ACC112 (cell line): ENCODE measurements around the gene CNFN.

ENCODE experiments used
- H2AFZ ChIP-seq: fragments of 200-600 bp; sonication (generic); one replicate; pipeline ENCODE4 v1.6.0; 2017; ENCODE audit warnings: antibody characterized with exemption, low read length; ENCODE audit not compliant: unreplicated experiment
- H3K27ac ChIP-seq: fragments of 200-600 bp; sonication (generic); 2 replicates; pipeline ENCODE4 v1.5.1; 2014; ENCODE audit warnings: low read depth, mild to moderate bottlenecking, antibody characterized with exemption, low read length, moderate library complexity
- H3K27me3 ChIP-seq: fragments of 200-600 bp; sonication (generic); 2 replicates; pipeline ENCODE4 v1.6.1; 2014; ENCODE audit warnings: mild to moderate bottlenecking, antibody characterized with exemption, low read length, moderate library complexity, mixed read lengths; ENCODE audit not compliant: insufficient read depth
- H3K36me3 ChIP-seq: fragments of 200-600 bp; sonication (generic); 2 replicates; pipeline ENCODE4 v1.6.1; 2016; ENCODE audit warnings: mild to moderate bottlenecking, antibody characterized with exemption, low read length, moderate library complexity, mixed read lengths; ENCODE audit not compliant: insufficient read depth
- H3K4me1 ChIP-seq: fragments of 200-600 bp; sonication (generic); one replicate; pipeline ENCODE4 v1.6.1; 2016; ENCODE audit warnings: low read length, mixed read lengths; ENCODE audit not compliant: insufficient read depth, unreplicated experiment, control insufficient read depth
- H3K4me3 ChIP-seq: fragments of 200-600 bp; sonication (generic); 2 replicates; pipeline ENCODE4 v1.5.1; 2014; ENCODE audit warnings: mild to moderate bottlenecking, low read depth, low read length
- H3K79me2 ChIP-seq: fragments of 200-600 bp; sonication (generic); one replicate; pipeline ENCODE4 v1.6.0; 2016; ENCODE audit warnings: low read length; ENCODE audit not compliant: control insufficient read depth, unreplicated experiment, insufficient read depth

CNFN gene

DNA sequence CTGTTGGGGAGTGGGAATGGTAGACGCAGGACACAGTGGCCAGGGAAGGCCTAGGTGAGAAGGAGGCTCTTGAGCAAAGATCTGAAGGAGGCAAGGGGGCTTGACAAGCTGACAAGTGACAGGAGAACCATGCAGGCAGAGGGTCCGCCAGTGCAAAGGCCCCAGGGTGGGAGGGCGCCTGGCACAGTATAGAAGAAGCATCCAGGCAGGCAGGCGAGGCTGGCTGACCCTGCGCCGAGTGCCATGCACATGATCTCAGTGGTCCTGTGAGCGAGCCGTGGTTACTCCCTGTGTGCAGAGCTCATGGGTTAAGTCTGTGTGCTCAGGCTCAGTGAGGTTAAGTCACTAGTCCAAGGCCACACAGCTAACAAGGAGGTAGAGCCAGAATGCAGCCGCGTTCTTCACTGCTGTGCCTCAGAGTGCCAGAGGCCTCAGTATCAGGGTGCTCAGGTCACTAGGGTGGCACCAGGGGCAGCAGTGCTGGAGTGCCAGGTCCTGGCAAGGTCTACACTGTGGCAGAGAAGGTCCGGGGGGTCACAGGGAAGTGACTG lies 15.2 kb downstream of the CNFN start:
- H2AFZ ChIP-seq = no peak overlapping the region
- no peaks in the 10 kb centered on the region for H3K4me1 ChIP-seq
- H3K4me3 ChIP-seq = no peak overlapping the region

DNA sequence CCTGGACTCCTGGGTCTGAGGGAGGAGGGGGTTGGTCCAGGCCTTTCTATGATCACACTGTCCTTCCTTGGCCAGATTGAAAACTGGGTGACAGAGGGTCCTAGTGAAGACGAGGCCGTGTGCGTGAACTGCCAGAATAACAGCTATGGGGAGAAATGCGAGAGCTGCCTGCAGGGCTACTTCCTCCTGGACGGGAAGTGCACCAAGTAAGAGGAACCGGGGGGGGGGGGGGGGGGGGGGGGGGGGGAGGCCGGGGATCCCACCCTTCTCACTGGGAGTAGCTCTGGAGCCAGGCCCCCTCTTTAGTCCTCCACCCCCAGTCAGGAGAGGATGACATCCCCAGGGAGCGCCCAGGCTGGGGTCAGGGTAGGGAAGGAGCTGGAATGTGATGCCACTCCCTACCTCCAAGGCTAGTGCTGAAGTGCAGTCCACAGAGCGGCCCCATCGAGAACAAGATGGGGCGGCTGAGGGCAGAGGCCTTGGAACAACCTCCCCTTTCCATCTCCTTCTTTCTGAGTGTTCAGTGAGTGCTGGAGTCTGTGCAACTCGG lies 19.4 kb downstream of the CNFN start:
- no peaks in the 10 kb centered on the region for H3K36me3 ChIP-seq
- H3K4me3 ChIP-seq = no peak overlapping the region
- H3K79me2 ChIP-seq = no peaks in the 10 kb centered on the region
- no peaks in the 10 kb centered on the region for H3K27me3 ChIP-seq
- no peaks in the 10 kb centered on the region for H3K4me1 ChIP-seq
- H3K27ac ChIP-seq = no peak overlapping the region
- no peak overlapping the region for H2AFZ ChIP-seq

More for the DNA sequence above, 15.2 kb downstream of the CNFN start:
- H3K27ac ChIP-seq = no peak overlapping the region
- H3K36me3 ChIP-seq = no peaks in the 10 kb centered on the region
- H3K79me2 ChIP-seq = no peaks in the 10 kb centered on the region
- H3K27me3 ChIP-seq = no peaks in the 10 kb centered on the region

DNA sequence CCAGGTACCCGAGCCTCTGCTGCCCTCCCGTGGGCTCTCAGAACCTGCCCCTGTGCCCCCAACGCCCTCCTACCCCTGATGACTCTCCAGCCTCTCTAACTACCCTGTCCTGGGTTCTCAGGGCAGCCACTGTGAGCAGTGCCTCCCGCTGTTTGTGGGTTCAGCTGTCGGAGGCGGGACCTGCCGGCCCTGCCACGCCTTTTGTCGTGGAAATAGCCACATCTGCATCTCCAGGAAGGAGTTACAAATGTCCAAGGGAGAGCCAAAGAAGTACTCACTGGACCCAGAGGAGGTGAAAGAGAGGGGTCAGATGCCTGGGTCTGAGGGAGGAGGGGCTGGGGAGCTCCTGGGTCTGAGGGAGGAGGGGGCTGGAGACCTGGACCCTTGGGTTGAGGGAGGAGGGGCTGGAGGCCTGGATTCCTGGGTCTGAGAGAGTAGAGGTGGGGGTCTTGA lies 20.0 kb downstream of the CNFN start:
- H2AFZ ChIP-seq = no peak overlapping the region
- H3K4me1 ChIP-seq = no peaks in the 10 kb centered on the region
- no peak overlapping the region for H3K27ac ChIP-seq
- H3K36me3 ChIP-seq = no peaks in the 10 kb centered on the region
- H3K4me3 ChIP-seq = no peak overlapping the region
- no peaks in the 10 kb centered on the region for H3K27me3 ChIP-seq
- no peaks in the 10 kb centered on the region for H3K79me2 ChIP-seq

DNA sequence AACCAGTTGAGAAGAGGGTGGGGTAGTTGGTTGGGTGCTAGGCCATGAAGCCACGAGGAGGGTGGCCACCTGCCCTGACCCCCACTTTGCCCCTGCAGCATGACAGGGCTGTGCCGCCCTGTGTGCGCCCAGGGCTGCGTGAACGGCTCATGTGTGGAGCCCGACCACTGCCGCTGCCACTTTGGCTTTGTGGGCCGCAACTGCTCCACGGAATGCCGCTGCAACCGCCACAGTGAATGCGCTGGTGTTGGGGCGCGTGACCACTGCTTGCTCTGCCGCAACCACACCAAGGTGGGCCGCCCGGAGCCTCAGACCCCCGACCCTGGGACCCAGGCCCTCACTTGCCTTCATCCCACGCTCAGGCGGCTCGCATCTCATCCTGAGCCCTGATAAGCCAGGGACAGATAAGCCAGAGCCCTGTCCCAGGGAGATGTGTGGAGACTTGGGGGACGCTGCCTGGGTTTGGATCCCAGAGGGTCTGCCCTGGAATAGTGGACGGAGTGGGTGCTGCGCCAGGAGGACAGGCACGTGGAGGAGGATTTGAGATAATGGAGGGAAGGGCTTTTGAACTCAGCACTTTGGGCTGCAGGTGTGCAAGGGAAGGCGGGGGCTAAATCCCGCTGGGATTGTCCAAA lies 20.5 kb downstream of the CNFN start:
- no peak overlapping the region for H3K27ac ChIP-seq

DNA sequence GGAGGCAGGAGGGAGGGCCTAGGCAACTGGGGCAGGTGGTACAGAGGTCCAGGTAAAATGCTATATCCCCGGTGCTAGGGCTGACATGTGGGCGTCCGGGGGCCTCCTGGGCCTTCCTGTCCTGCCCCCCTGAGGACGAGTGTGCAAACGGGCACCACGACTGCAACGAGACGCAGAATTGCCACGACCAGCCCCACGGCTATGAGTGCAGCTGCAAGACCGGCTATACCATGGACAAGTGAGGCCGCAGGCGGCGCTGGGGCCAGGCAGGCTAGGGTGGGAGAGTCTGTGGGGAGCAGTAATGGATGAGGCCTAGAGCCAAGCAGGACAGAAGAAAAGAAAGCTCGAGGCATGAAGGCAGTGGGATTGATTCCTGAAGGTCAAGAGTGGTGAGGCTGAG lies 21.3 kb downstream of the CNFN start:
- Histone ChIP-seq H3K79me2 (no peaks in the 10 kb centered on the region), H3K36me3 (no peaks in the 10 kb centered on the region), H3K27ac (no peak overlapping the region), H3K27me3 (no peaks in the 10 kb centered on the region), H3K4me1 (no peaks in the 10 kb centered on the region), H3K4me3 (no peak overlapping the region), H2AFZ (no peak overlapping the region)

More for the DNA sequence above, 20.5 kb downstream of the CNFN start:
- Histone ChIP-seq H3K4me3 (no peak overlapping the region), H3K27me3 (no peaks in the 10 kb centered on the region), H3K4me1 (no peaks in the 10 kb centered on the region), H2AFZ (no peak overlapping the region), H3K36me3 (no peaks in the 10 kb centered on the region), H3K79me2 (no peaks in the 10 kb centered on the region)

DNA sequence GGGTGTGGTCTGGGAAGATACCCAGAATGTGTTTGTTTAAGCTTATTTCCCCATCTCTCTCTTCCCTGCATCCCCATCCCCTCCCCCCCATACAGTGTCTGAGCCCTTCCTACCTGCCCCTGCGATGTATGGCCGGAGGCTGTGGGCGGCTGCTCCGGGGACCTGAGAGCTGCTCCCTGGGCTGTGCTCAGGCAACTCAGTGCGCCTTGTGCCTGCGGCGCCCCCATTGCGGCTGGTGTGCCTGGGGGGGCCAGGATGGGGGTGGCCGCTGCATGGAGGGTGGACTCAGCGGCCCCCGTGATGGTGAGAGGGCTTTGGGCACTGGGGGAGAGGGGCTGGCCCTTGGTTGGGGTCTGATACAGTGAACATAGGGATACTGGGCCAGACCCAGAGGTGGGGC lies 21.7 kb downstream of the CNFN start:
- no peaks in the 10 kb centered on the region for H3K36me3 ChIP-seq
- no peak overlapping the region for H3K4me3 ChIP-seq
- no peaks in the 10 kb centered on the region for H3K27me3 ChIP-seq
- no peak overlapping the region for H2AFZ ChIP-seq
- no peaks in the 10 kb centered on the region for H3K4me1 ChIP-seq
- H3K79me2 ChIP-seq = no peaks in the 10 kb centered on the region
- H3K27ac ChIP-seq = no peak overlapping the region

DNA sequence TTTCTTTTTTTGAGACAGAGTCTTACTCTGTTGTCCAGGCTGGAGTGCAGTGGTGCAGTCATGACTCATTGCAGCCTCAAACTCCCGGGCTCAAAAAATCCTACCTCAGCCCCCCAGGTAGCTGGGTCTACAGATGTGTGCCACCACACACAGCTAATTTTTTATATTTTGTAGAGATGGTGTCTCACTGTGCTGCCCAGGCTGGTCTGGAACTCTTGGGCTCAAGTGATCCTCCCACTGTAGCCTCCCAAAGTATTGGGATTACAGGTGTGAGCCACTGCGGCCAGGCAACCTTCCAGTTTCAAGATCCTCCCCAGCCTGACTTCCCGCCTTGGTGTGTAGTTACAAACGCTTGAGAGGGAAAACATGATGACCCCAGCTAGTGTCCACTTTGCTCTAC lies 22.2 kb downstream of the CNFN start:
- no peaks in the 10 kb centered on the region for H3K79me2 ChIP-seq
- H3K27me3 ChIP-seq = no peaks in the 10 kb centered on the region
- no peaks in the 10 kb centered on the region for H3K4me1 ChIP-seq
- no peak overlapping the region for H3K4me3 ChIP-seq
- H3K27ac ChIP-seq = no peak overlapping the region
- H3K36me3 ChIP-seq = no peaks in the 10 kb centered on the region
- H2AFZ ChIP-seq = no peak overlapping the region

DNA sequence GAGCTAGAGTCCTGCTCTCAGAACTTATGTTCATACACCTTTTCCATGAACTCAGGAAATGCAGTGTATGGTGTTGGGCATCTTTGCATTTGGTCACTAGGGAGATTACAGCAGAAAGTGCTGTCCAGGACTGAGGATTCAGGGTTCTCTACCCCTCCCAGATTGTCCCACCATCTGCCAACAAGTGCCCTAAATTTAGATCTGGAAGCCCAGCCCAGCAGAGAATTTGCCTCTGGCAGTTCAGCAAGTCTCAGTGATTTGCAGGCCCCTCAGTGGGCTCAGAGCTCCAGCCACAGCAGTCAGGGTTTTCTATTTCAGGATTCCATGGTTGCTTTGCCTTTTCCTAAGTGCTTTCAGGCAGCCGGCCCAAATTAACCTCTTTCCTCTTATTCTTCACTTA lies 23.4 kb downstream of the CNFN start:
- no peak overlapping the region for H3K27ac ChIP-seq
- no peak overlapping the region for H3K4me3 ChIP-seq
- no peaks in the 10 kb centered on the region for H3K79me2 ChIP-seq
- H3K27me3 ChIP-seq = no peaks in the 10 kb centered on the region
- no peak overlapping the region for H2AFZ ChIP-seq
- no peaks in the 10 kb centered on the region for H3K36me3 ChIP-seq
- no peaks in the 10 kb centered on the region for H3K4me1 ChIP-seq

DNA sequence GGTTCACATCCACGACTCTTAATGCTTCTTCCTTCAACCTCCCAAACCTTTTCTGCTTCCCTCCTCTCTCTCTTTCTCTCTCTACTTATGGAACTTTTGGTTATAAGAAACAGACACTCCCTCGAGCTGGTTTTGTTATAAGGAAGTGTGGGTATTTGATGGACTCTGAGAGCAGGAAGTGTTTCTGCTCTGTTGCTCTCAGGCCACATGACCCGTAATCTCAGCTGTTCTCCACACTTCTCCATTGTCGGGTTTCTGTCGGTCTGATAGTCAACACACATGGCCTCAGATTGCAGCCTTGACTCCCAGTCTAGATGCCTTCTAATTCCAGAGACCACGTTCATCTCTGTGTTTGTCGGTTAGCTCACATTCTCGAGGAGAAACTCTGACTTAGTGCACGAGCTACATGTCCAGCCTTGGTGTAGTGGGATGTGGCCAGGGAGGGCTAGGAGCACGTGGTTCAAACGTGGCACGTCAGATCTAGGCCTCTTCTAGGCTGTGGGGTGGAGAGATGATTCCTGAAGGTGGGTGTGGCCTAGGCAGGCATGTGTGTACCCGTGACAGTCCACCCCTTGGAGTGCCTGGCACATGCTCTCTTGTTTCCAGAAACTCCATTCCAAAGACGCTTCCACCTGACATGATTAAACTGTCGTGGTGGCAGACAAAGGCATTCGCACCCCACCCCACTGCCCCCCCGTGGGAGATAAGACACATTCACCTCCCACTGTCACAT lies 26.3 kb downstream of the CNFN start:
- H3K4me3 ChIP-seq = no peak overlapping the region
- no peak overlapping the region for H2AFZ ChIP-seq
- no peak overlapping the region for H3K27ac ChIP-seq
- H3K4me1 ChIP-seq = no peaks in the 10 kb centered on the region
- no peaks in the 10 kb centered on the region for H3K36me3 ChIP-seq
- no peaks in the 10 kb centered on the region for H3K27me3 ChIP-seq
- no peaks in the 10 kb centered on the region for H3K79me2 ChIP-seq

DNA sequence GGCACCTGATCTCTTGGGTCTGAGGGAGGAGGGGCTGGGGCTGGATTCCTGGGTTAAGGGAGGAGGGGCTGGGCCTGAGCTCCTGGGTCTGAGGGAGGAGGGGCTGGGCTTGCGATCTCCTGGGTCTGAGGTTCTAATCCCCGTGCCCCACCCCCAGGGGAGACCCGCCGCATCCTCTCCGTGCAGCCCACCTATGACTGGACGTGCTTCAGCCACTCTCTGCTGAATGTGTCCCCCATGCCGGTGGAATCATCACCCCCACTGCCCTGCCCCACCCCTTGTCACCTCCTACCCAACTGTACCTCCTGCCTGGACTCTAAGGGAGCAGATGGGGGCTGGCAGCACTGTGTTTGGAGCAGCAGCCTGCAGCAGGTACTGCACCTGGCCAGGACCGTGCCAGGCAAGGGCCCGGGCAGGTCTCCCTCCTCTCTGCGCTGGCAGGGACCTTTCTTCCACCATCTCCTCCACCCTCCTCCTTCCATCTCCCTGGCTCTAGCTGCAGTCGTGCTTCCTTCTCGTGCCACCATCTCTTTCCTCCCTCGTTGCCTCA lies 27.1 kb downstream of the CNFN start:
- H3K79me2 ChIP-seq = no peaks in the 10 kb centered on the region
- no peak overlapping the region for H3K27ac ChIP-seq
- no peaks in the 10 kb centered on the region for H3K4me1 ChIP-seq
- no peak overlapping the region for H2AFZ ChIP-seq
- H3K4me3 ChIP-seq = no peak overlapping the region
- H3K27me3 ChIP-seq = no peaks in the 10 kb centered on the region
- no peaks in the 10 kb centered on the region for H3K36me3 ChIP-seq
